ENCODE results near the gene DMD. TPM values are rescaled to one million over a fixed set of nuclear protein-coding genes. Genes with fewer than 3 reads are reported as not detected.

DMD gene
- total RNA-seq, 1 donor from 2014 or later: 9.7 TPM

DNA sequence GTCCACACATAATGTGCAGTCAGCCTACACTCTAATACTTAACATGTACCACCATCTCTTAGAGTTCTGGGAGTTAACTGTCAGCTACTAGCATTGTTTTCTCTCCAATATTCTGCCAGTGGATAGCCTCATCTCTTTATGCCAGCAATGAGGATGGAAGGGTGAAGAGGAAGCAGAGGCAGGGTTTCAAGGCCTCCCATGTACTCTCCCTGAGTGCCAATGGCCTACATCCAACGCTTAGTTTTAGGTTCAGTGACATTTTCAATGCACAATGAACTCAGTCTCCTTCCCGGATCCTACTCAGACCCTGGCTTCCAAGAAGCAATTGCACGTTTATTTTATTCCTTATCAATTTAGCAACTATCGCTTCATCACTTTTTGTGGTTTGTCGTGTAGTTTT, 686.1 kb downstream of the DMD start:
- no peaks in the 10 kb centered on the region for H3K9me3 Mint-ChIP-seq
- H3K4me3 Mint-ChIP-seq: no peak overlapping the region
- no peaks in the 10 kb centered on the region for H3K27me3 Mint-ChIP-seq (ENCODE audit: low read depth)
- H3K4me1 Mint-ChIP-seq: peaks cover 13% of the 10 kb centered on the region
- DNase-seq (ENCODE audit: low read depth, low spot score): no peak
- no peak overlapping the region for H3K27ac Mint-ChIP-seq (ENCODE audit: unreplicated experiment)
- no peaks in the 10 kb centered on the region for H3K36me3 Mint-ChIP-seq (ENCODE audit: low read depth)
- TF ChIP-seq, protein P1, sequence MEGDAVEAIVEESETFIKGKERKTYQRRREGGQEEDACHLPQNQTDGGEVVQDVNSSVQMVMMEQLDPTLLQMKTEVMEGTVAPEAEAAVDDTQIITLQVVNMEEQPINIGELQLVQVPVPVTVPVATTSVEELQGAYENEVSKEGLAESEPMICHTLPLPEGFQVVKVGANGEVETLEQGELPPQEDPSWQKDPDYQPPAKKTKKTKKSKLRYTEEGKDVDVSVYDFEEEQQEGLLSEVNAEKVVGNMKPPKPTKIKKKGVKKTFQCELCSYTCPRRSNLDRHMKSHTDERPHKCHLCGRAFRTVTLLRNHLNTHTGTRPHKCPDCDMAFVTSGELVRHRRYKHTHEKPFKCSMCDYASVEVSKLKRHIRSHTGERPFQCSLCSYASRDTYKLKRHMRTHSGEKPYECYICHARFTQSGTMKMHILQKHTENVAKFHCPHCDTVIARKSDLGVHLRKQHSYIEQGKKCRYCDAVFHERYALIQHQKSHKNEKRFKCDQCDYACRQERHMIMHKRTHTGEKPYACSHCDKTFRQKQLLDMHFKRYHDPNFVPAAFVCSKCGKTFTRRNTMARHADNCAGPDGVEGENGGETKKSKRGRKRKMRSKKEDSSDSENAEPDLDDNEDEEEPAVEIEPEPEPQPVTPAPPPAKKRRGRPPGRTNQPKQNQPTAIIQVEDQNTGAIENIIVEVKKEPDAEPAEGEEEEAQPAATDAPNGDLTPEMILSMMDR (conservative IDR thresholded peaks at IDR 0.05): no peak

- peak overlapping the region; percentile 2 for H3K27ac Mint-ChIP-seq (ENCODE audit: unreplicated experiment)
- no peaks in the 10 kb centered on the region for H3K27me3 Mint-ChIP-seq (ENCODE audit: low read depth)
- TF ChIP-seq, protein P1 (conservative IDR thresholded peaks at IDR 0.05): no peak
- no peak for DNase-seq (ENCODE audit: low read depth, low spot score)
- no peaks in the 10 kb centered on the region for H3K36me3 Mint-ChIP-seq (ENCODE audit: low read depth)
- peaks cover 13% of the 10 kb centered on the region for H3K4me1 Mint-ChIP-seq
- no peaks in the 10 kb centered on the region for H3K9me3 Mint-ChIP-seq
- H3K4me3 Mint-ChIP-seq: no peak overlapping the region
Measured at GRCh38 chrX:32524385-32524784, 687.0 kb downstream of the DMD start.

DNA sequence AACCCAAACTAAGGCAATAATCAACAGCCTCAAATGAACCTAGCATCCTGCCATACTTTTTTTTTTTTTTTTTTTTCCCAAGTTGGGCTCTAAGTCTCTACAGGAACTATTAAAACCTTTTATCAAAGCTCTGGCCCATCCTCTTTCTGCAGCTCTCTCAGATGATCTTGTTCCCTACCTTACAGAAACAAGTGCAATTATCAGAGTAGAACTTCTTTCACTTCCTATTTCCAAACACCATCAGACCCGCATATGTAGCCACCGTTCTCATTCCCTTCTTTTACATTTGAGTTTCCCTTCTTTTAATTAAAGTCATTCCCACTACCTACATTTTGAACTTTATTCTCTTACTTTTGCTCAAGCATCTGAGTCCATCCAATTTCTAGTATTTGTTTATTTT, 690.6 kb downstream of the DMD start:
- H3K36me3 Mint-ChIP-seq (ENCODE audit: low read depth): no peaks in the 10 kb centered on the region
- peaks cover 13% of the 10 kb centered on the region for H3K4me1 Mint-ChIP-seq
- H3K9me3 Mint-ChIP-seq: no peaks in the 10 kb centered on the region
- no peak for DNase-seq (ENCODE audit: low read depth, low spot score)
- TF ChIP-seq, protein P1 (conservative IDR thresholded peaks at IDR 0.05): no peak
- no peak overlapping the region for H3K4me3 Mint-ChIP-seq
- H3K27ac Mint-ChIP-seq (ENCODE audit: unreplicated experiment): no peak overlapping the region
- H3K27me3 Mint-ChIP-seq (ENCODE audit: low read depth): no peaks in the 10 kb centered on the region

DNA sequence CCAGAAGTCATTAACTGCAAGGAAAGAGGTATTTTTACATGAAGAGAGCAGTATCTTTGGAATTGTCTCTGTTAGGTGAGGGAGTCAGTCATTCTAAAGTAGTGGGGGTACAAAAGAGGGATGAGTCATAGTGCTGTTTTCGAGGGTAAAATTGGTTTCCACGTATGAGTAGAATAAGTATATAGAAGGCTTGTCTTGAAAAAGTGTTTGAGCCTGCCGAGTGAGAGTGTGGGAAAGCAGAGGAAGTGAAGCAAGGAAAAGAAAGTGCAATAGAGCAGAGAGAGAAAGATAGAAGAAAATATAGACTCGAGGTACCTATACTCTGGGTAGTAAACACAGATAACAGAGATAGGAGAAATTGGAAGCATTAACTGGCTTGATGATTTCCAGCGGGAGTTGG, 696.4 kb downstream of the DMD start:
- H3K4me1 Mint-ChIP-seq: no peaks in the 10 kb centered on the region
- TF ChIP-seq, protein P1 (conservative IDR thresholded peaks at IDR 0.05): no peak
- DNase-seq (ENCODE audit: low read depth, low spot score): no peak
- no peak overlapping the region for H3K27ac Mint-ChIP-seq (ENCODE audit: unreplicated experiment)
- H3K27me3 Mint-ChIP-seq (ENCODE audit: low read depth): peaks cover 4% of the 10 kb centered on the region
- H3K4me3 Mint-ChIP-seq: no peak overlapping the region
- no peaks in the 10 kb centered on the region for H3K9me3 Mint-ChIP-seq
- no peaks in the 10 kb centered on the region for H3K36me3 Mint-ChIP-seq (ENCODE audit: low read depth)

GRCh38 chrX:32501606-32502005, 709.7 kb downstream of the DMD start:
- Mint-ChIP-seq H3K9me3 (no peaks in the 10 kb centered on the region), H3K4me3 (no peak overlapping the region), H3K27ac (ENCODE audit: unreplicated experiment) (no peak overlapping the region), H3K36me3 (ENCODE audit: low read depth) (no peaks in the 10 kb centered on the region), H3K4me1 (no peaks in the 10 kb centered on the region), H3K27me3 (ENCODE audit: low read depth) (no peaks in the 10 kb centered on the region)
- DNase-seq (ENCODE audit: low read depth, low spot score): no peak
- TF ChIP-seq, protein P1 (conservative IDR thresholded peaks at IDR 0.05): no peak

- no peaks in the 10 kb centered on the region for H3K4me1 Mint-ChIP-seq
- H3K27me3 Mint-ChIP-seq (ENCODE audit: low read depth): no peaks in the 10 kb centered on the region
- H3K36me3 Mint-ChIP-seq (ENCODE audit: low read depth): no peaks in the 10 kb centered on the region
- DNase-seq (ENCODE audit: low read depth, low spot score): no peak
- no peak overlapping the region for H3K27ac Mint-ChIP-seq (ENCODE audit: unreplicated experiment)
- no peaks in the 10 kb centered on the region for H3K9me3 Mint-ChIP-seq
- H3K4me3 Mint-ChIP-seq: no peak overlapping the region
- TF ChIP-seq, protein P1 (conservative IDR thresholded peaks at IDR 0.05): no peak
Measured at GRCh38 chrX:32496671-32497070, 714.7 kb downstream of the DMD start.
